Sciatic nerve (tissue), 2 donors: Measurements from ENCODE around the gene RPL26. TPM values are rescaled to one million over a fixed set of nuclear protein-coding genes. Genes with fewer than 3 reads are reported as not detected.
A peak's percentile ranks its signal among the peaks of the same experiment; 100 is the strongest.
"Not testable (repeated sequence)": the region's sequence is repeated elsewhere in the genome, so short reads cannot be mapped to it uniquely, and the experiment has no call there.

Experiments
- ATAC-seq: fragments of 200-7000 bp; cut with Tn5 transposase; one replicate; pipeline ENCODE4 v1.9.1; 2020; ENCODE audit warnings: mild to moderate bottlenecking, moderate library complexity
- DNase-seq: peaks from one replicate; pipeline ENCODE4 v3.0.0-alpha.2; 2020; ENCODE audit warnings: low spot score
- intact Hi-C: fragments of 100-400 bp; cut with DNase I; formaldehyde crosslinking; loops from one replicate; pipeline ENCODE4 v1.14.2; 2022
- total RNA-seq: library from RNA; stranded (reverse); fragmentation: NEBNext Ultra II Directional; extraction: Animal tissue kit (Norgen Biotek cat#: 25700); gene quantifications from one replicate; pipeline ENCODE4 v1.2.1, GENCODE V29; 2021
- donor health status: DM: no; HTN: no; CAD: no.
- donor health status: DM: no; HTN: no; CAD: no.

The RPL26 gene
- total RNA-seq, 1 donor from 2014 or later = 1,229 TPM

- ATAC-seq (peak; percentile 56), DNase-seq (no peak)
- intact Hi-C loops = no loop called here
Observed at GRCh38 chr17:8375738-8376259, 7.2 kb downstream of the RPL26 start.

- DNase-seq, ATAC-seq, intact Hi-C loops: not testable (repeated sequence)
Observed at GRCh38 chr17:8373856-8374255, 9.1 kb downstream of the RPL26 start.

- no peak for ATAC-seq
- DNase-seq = no peak
- intact Hi-C loops = no loop called here
Observed at GRCh38 chr17:8372422-8372821, 10.6 kb downstream of the RPL26 start.

GRCh38 chr17:8371786-8372185 lies 11.2 kb downstream of the RPL26 start:
- DNase-seq (no peak), ATAC-seq (no peak)
- intact Hi-C loops = no loop called here

- intact Hi-C loops = no loop called here
- DNase-seq (no peak), ATAC-seq (no peak)
Observed at GRCh38 chr17:8369944-8370343, 13.0 kb downstream of the RPL26 start.

GRCh38 chr17:8368193-8368592 lies 14.8 kb downstream of the RPL26 start:
- ATAC-seq = no peak
- no peak for DNase-seq
- intact Hi-C loops = no loop called here

GRCh38 chr17:8366231-8366630 lies 16.8 kb downstream of the RPL26 start:
- ATAC-seq = no peak
- intact Hi-C loops = no loop called here
- DNase-seq = no peak

GRCh38 chr17:8365143-8365542 lies 17.9 kb downstream of the RPL26 start:
- ATAC-seq = peak; percentile 51
- intact Hi-C loops = no loop called here
- no peak for DNase-seq

- DNase-seq = no peak
- ATAC-seq = no peak
- intact Hi-C loops = no loop called here
Observed at GRCh38 chr17:8362651-8363332, 20.2 kb downstream of the RPL26 start.

- no peak for DNase-seq
- ATAC-seq = no peak
- intact Hi-C loops = no loop called here
Observed at GRCh38 chr17:8360751-8361150, 22.2 kb downstream of the RPL26 start.

GRCh38 chr17:8360260-8360659 lies 22.7 kb downstream of the RPL26 start:
- ATAC-seq (no peak), DNase-seq (no peak)
- intact Hi-C loops = no loop called here

- ATAC-seq = peak; percentile 98
- intact Hi-C loops = no loop called here
- DNase-seq = no peak
Observed at GRCh38 chr17:8359769-8360168, 23.2 kb downstream of the RPL26 start.

GRCh38 chr17:8357910-8358309 lies 25.1 kb downstream of the RPL26 start:
- no peak for DNase-seq
- intact Hi-C loops = no loop called here
- ATAC-seq = no peak

- no peak for DNase-seq
- ATAC-seq = no peak
- intact Hi-C loops = no loop called here
Observed at GRCh38 chr17:8354236-8354635, 28.8 kb downstream of the RPL26 start.

GRCh38 chr17:8353736-8354135 lies 29.3 kb downstream of the RPL26 start:
- no peak for DNase-seq
- intact Hi-C loops = no loop called here
- ATAC-seq = no peak

GRCh38 chr17:8350339-8350738 lies 32.7 kb downstream of the RPL26 start:
- ATAC-seq = no peak
- intact Hi-C loops = no loop called here
- DNase-seq = no peak

- DNase-seq, ATAC-seq, intact Hi-C loops: not testable (repeated sequence)
Observed at GRCh38 chr17:8347001-8347400, 36.0 kb downstream of the RPL26 start.

- no peak for ATAC-seq
- intact Hi-C loops = no loop called here
- no peak for DNase-seq
Observed at GRCh38 chr17:8345951-8346665, 36.9 kb downstream of the RPL26 start.

- ATAC-seq (no peak), DNase-seq (no peak)
- intact Hi-C loops = no loop called here
Observed at GRCh38 chr17:8345052-8345690, 37.8 kb downstream of the RPL26 start.

- no peak for ATAC-seq
- no peak for DNase-seq
- intact Hi-C loops = no loop called here
Observed at GRCh38 chr17:8341456-8341855, 41.5 kb downstream of the RPL26 start.
